Fibroblast of the conjunctiva (primary cell): Measurements from ENCODE around the gene PKD1.

Experiments
- DNase-seq: peaks from one replicate; pipeline ENCODE4 v3.0.0-alpha.2; 2010; ENCODE audit warnings: low read depth

PKD1 gene

GRCh38 chr16:2074071-2074470 lies 61.6 kb downstream of the PKD1 start:
- DNase-seq, result no peak

- no peak for DNase-seq
Measured at GRCh38 chr16:2072926-2073325, 62.8 kb downstream of the PKD1 start.

- no peak for DNase-seq
Measured at GRCh38 chr16:2071454-2072202, 64.1 kb downstream of the PKD1 start.

GRCh38 chr16:2070576-2071453 lies 64.9 kb downstream of the PKD1 start:
- DNase-seq, result no peak

- DNase-seq, result no peak
Measured at GRCh38 chr16:2066139-2066538, 69.6 kb downstream of the PKD1 start.

- DNase-seq, result no peak
Measured at GRCh38 chr16:2064368-2064945, 71.2 kb downstream of the PKD1 start.

- no peak for DNase-seq
Measured at GRCh38 chr16:2063861-2064260, 71.8 kb downstream of the PKD1 start.

- no peak for DNase-seq
Measured at GRCh38 chr16:2062801-2063200, 72.9 kb downstream of the PKD1 start.

GRCh38 chr16:2061526-2061925 lies 74.2 kb downstream of the PKD1 start:
- no peak for DNase-seq

- no peak for DNase-seq
Measured at GRCh38 chr16:2061023-2061422, 74.7 kb downstream of the PKD1 start.

GRCh38 chr16:2060346-2060745 lies 75.4 kb downstream of the PKD1 start:
- no peak for DNase-seq

- no peak for DNase-seq
Measured at GRCh38 chr16:2058872-2059271, 76.8 kb downstream of the PKD1 start.

GRCh38 chr16:2058420-2058819 lies 77.3 kb downstream of the PKD1 start:
- DNase-seq, result no peak

- DNase-seq, result no peak
Measured at GRCh38 chr16:2057438-2057837, 78.3 kb downstream of the PKD1 start.

- DNase-seq, result no peak
Measured at GRCh38 chr16:2056681-2057407, 78.9 kb downstream of the PKD1 start.

- no peak for DNase-seq
Measured at GRCh38 chr16:2056077-2056476, 79.6 kb downstream of the PKD1 start.

- no peak for DNase-seq
Measured at GRCh38 chr16:2054543-2055245, 81.0 kb downstream of the PKD1 start.

GRCh38 chr16:2053897-2054296 lies 81.8 kb downstream of the PKD1 start:
- no peak for DNase-seq

GRCh38 chr16:2053211-2053610 lies 82.5 kb downstream of the PKD1 start:
- DNase-seq, result no peak

- no peak for DNase-seq
Measured at GRCh38 chr16:2048116-2048543, 87.6 kb downstream of the PKD1 start.

GRCh38 chr16:2047330-2048115 lies 88.2 kb downstream of the PKD1 start, which contains the start of the genes NTHL1 and TSC2:
Gene NTHL1, minus strand, starts transcription at chr16:2047834. Its CDS starts 11 bp downstream, at chr16:2047823.
Gene TSC2, plus strand, starts transcription at chr16:2047985. Its CDS starts 631 bp downstream, at chr16:2048616.
- DNase-seq, result peak; percentile 92
